ENCODE results near the gene DDX1. TPM values are rescaled to one million over a fixed set of nuclear protein-coding genes. Genes with fewer than 3 reads are reported as not detected.
"Not testable (repeated sequence)": the region's sequence is repeated elsewhere in the genome, so short reads cannot be mapped to it uniquely, and the experiment has no call there.

DDX1 gene
- total RNA-seq, 1 experiment from 2014 or later, result 53.1 TPM

DNA sequence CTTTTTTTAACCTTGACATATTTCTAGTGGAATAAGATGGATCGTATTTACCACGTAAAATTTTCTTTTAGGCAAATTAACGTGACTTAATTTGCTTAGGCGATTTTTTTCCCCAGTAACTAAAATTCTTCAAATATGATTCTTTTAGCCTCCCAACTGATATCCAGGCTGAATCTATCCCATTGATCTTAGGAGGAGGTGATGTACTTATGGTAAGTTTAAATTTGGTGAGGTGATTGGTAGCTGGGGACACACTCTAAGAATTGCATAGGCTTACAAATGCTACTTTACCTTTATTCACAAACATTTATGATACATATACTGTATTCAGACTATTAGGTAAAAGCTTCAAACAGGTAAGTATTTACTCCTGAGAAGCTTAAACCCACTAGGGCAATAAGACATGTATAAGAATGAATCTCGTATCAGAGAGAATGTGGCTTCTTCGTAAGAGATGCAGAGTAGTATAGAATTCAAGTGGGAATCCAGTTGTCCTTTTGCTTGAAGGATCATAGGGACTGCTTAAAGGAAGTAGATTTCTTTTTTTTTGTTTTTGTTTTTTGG, 3.8 kb downstream of the DDX1 start:
- no peak for DNase-seq (ENCODE audit: low spot score)

DNA sequence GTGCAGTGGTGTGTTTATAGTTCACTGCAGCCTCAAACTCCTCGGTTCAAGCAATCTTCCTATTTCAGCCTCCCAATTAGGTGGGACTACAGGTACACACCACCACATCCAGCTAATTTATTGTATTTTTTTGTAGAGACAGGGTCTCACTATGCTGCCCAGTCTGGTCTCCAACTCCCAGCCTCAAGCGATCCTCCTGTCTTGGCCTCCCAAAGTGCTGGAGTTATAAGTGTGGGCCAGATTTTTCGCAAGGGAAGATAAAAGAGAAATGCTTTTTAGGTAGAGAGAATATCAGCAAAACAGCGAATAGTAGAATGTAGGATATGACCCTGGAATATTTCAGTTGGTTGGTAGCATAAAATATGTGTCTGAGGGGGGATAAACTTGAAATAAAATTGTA, 4.3 kb downstream of the DDX1 start:
- no peak for DNase-seq (ENCODE audit: low spot score)

DNA sequence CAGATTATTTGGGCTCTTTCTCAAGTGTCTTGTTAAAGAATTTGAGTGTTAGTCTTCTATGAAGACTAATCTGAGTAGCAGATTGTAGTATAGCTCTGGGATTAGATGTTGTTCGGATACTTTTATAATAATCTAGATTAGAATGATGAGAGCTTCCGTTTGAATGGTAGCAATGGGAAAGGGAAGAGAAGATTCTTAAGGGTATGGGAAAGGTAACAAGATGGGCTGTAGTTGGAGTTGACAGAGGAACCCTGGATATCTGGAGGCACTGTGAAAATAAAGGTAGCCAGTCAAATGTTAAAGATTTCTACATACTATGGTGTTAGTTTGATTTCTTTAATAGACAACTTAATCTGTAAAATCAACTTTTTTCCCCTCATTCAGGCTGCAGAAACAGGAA, 4.7 kb downstream of the DDX1 start:
- DNase-seq (ENCODE audit: low spot score), result no peak

DNA sequence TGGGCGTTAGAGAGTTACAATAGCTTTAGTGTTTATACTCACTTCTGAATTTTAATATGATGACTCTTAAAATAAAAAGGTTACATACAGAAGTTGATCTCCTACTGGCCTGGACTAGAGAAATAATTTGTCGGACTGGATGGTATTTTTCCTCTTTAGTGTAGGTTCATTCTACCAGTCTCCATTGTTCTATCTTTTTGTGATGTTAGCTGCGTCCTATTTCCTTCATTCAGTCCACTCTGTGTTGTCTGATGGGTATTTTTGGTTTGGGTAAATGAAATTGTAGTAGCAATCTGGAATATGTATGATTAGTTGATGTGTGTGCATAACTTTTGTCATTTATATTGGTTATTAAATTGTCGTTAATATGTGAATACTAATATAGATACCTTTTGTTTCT, 5.3 kb downstream of the DDX1 start:
- DNase-seq (ENCODE audit: low spot score), result no peak

DNA sequence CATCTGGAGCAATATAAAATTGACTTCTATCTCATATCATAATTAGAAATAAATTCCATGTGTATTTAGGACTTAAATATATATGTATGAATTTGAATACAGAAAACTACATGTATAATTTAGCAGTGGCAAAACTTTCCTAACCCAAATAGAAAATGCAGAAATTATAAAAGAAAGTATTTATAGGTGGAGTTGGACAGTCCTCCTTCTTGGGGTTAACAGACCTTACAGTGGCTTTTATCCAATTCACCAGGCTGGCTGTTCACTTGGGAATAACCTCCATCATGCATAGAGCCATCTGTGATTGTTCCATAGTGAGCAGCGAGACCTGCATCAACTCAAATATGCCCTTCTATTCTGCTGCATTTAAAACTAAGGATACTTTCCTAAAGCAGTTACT, 8.3 kb downstream of the DDX1 start:
- no peak for DNase-seq (ENCODE audit: low spot score)

DNA sequence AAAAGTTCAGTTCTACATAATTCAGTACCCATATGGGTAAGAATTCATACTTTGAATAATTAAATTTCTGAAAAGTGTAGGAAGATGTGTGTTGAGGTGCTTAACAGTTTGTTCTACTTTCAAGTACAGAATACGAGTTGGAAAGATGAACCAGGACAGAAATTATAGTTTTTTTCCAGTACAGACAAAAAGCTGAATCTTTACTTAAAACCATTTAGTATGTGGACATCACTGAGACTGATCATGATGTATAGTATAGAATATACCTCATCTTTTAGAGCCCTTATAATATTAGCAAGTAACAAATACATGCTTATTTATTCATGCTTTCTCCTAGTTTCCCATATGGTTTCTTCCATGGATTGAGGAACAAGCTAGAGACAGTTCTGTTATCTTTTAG, 10.0 kb downstream of the DDX1 start:
- DNase-seq (ENCODE audit: low spot score), result no peak

DNA sequence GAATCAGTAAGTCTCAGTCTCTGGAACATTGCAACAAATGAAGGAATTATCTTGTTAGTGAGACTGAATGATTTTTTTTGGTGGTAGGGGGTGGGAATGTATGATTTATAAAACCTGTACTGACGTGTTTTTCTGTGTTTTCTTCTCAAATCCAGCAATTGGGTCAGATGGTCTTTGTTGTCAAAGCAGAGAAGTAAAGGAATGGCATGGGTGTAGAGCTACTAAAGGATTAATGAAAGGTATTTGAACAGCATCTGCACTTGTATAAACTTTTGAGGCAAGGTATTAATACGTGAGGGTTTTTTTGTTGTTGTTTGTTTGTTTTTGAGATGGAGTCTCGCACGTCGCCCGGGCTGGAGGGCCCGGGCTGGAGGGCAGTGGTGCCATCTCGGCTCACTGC, 10.7 kb downstream of the DDX1 start:
- DNase-seq (ENCODE audit: low spot score), result no peak

DNA sequence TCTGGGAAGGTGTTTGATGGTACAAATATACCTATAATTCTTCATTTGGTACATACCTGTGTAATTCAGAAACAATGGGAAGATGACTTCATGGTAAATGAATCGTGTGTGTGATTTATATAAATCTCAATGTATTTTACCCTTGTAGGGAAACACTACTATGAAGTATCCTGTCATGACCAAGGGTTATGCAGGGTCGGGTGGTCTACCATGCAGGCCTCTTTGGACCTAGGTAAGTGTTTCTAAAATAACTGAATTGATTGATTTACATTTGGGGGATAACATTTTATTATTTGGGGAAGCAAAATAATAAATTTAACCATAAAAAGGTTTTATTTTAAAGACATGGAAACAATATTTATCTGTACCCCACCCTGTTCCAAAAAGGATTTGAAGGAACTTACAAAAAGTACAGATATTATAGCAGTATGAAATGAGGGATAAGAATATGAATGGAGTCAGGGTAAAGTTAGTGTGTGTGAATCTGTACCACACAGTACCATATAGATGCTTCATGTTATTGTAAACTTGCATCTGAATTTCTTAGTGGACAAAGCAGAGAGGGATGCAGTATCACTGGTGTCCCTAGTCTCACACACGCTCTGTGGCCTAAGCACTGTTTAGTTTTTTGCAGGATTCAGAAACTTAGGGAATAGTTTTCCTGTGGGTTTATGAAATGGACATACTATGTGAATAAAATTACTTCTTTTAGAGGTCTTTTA, 11.5 kb downstream of the DDX1 start:
- no peak for DNase-seq (ENCODE audit: low spot score)

DNA sequence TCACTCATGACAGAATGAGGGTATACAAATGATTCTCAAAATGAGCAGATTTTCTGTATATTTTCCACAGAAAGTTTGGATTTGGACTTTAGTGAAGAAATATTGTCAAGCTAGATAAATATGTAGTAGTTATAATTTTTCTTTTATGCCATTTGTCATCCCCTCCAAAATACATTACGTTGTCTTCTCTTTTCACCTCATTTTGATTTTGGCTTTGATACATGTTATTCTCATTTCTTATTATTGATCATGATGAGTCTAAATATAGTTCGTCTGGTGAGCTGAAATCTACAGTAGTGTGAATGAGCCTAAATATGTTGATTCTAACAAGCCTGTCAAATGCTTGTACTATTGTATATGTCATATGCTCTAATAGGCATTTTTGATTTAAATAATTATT, 12.3 kb downstream of the DDX1 start:
- DNase-seq (ENCODE audit: low spot score), result no peak

DNA sequence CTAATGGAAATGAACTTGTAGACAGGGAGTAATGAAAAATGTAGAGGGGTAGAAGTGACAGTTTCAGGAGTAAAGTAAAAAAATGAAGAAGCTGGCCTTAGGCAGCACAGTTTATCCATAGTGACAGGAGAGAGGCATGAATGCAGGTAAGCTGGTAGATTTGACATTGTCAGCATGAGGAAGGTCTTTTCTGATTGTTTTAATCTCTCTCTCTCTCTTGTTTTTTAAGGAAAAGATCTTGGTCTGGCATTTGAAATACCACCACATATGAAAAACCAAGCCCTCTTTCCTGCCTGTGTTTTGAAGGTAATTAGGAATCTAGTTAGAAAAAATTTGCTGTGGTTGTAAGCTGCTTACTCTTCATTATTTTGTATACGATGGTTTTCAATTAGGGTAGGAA, 14.1 kb downstream of the DDX1 start:
- DNase-seq (ENCODE audit: low spot score), result no peak

DNA sequence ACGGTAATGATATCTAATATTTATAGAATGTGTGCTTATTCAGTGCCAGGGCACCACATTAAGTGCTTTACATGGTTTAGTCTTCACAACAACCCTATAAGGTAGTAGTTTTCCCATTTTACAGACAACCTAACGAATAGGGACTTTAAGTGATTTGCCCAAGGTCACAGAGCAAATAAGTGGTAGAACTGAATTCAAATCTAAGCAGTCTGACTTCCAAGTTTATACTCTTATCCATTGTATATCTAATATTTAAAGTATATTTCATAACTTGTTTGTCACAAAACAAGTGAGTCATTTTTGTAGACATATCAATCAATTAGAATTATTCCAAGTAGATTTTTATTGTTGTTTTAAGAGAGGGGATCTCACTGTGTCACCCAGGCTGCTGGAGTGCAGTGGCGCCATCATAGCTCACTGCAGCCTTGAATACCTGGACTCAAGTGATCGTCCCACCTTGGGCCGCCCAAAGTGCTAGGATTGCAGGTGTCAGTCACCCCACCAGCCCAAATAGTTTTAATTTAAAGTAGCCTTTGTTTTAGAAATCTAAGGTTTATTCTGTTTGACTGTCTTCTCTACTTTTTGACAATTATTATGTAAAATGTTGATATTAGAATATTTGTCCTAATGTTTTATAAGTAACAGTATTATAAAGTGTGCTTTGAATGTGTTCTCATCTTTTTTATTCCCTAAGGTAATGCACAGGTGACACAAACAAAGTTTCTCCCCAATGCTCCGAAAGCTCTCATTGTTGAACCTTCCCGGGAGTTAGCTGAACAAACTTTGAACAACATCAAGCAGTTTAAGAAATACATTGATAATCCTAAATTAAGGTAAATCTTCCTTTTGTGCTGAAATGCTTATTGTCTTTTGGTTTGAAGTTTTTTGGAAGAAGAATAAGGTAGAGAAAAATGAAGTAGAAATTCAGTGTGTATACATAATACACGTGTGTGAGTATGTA, 15.1 kb downstream of the DDX1 start:
- DNase-seq (ENCODE audit: low spot score), result no peak

DNA sequence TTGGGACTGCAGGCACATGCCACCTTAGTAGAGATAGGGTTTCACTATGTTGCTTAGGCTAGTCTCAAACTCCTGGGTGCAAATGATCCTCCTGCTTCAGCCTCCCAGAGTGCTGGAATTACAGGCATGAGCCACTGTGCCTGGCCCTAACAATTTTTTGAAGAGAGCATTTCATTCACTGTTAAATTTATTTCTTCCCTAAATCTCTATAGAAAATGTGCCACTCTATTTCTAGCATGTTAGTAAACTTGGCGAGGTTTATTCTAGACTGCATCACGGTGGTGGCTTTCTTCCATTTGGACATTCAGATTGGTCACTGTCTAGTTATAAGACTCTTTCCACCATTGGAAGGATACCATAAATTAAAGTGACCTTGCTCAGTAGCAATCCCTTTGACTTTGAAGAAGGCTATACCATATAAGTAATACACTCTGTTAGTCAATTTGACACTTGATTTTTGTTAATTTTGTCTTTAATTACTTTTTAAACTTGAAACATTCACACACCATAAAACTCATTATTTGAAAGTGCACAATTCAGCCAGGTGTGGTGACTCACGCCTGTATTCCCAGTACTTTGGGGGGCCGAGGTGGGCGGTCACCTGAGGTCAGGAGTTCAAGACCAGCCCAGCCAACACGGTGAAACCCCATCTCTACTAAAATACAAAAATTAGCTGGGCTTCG, 16.2 kb downstream of the DDX1 start:
- DNase-seq (ENCODE audit: low spot score), result no peak

DNA sequence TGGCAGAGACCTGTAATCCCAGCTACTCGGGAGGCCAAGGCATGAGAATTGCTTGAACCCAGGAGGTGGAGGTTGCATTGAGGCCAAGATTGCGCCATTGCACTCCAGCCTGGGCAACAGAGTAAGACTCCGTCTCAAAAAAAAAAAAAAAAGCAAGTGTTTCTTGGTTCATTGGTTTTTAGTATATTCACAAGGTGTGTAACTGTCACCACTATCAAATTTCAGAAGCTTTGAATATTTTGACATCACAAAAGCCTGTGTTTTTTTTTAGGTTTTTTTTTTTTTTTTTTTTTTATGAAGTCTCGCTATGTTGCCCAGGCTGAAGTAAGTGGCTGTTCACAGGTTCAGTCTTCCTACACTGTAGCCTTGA, 16.7 kb downstream of the DDX1 start:
- no peak for DNase-seq (ENCODE audit: low spot score)

DNA sequence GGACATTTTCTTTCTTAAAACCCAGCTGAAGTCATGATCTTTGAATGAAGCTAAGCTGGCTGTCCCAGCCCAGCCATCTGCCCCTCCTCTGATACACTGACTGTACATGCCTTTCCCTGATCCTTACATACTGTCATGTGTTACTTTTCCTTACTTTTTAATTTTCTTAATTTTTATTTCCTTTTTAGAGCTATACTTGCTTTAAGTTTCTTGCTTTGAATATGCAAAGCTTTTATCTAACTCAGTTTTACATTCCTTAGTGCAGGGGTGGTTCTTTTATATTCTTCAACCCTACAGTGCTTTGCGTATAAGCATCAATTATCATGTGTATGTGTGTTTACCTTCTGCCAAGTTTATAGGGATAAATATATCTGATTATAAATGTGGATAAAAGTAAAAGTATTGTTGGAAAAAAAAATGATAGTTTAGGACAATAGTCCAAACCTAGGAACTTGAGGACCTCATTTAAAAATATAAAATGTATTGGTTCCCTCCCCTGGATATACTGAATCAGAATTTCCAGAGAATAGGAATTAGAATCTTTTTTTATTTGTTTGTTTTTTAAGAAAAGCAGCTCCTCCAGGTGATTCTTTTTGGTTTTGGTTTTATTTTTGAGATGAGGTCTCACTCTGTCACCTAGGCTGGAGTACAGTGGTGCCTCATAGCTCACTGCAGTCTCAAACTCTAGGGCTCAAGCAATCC, 17.8 kb downstream of the DDX1 start:
- DNase-seq (ENCODE audit: low spot score), result no peak

DNA sequence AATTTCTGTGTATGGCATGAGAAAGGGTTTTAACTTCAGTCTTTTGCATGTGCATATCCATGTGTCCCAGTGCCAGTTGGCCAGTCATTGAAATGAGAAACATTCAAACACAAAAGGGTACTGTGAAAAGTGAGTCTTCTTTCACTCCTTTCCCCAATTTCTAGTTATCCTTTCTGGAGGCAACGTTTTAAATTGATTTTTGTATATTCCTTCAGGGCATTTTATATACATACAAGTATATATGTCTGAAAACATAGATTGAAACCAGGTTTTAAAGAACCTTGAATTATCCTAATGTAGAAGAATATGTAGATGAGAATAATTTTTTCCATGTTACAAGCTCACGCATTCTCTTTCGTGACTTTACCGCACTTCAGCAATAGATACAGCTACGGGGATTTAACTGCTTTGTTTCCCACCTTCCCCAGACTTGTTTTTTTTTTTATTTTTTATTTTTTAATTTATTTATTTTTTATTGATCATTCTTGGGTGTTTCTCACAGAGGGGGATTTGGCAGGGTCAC, 18.8 kb downstream of the DDX1 start:
- DNase-seq (ENCODE audit: low spot score), result no peak

DNA sequence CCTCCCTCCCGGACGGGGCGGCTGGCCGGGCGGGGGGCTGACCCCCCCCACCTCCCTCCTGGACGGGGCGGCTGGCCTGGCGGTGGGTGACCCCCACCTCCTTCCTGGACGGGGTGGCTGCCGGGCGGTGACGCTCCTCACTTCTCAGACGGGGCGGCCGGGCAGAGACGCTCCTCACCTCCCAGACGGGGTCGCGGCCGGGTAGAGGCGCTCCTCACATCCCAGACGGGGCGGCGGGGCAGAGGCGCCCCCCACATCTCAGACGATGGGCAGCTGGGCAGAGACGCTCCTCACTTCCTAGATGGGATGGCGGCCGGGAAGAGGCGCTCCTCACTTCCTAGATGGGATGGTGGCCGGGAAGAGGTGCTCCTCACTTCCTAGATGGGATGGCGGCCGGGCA, 20.4 kb downstream of the DDX1 start:
- not testable (repeated sequence) for DNase-seq (ENCODE audit: low spot score)

DNA sequence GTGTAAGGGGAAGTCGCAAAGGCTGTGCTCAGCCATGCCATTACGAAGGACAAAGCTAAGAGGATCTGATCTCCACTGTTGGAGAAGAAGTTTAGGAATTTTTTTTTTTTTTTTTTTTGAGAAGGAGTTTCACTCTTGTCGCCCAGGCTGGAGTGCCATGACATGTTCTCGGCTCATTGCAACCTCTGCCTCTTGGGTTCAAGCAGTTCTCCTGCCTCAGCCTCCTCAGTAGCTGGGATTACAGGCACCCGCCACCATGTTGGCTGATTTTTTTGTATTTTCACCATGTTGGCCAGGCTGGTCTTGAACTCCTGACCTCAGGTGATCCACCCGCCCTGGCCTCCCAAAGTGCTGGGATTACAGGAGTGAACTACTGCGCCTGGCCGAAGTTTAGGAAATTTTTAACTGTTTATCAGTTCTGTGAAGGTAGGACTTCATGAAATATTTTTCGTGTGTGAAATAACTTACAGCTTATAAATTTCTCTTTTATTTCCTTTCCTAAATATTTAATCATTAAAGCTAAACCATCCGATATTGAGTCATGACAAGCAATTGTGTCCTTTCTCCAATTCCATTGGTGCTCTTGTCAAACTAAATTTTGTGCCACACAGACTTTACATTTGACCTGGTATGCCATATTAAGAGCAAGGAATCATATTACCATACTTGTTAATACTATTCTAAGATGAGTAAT, 22.2 kb downstream of the DDX1 start:
- DNase-seq (ENCODE audit: low spot score), result no peak

DNA sequence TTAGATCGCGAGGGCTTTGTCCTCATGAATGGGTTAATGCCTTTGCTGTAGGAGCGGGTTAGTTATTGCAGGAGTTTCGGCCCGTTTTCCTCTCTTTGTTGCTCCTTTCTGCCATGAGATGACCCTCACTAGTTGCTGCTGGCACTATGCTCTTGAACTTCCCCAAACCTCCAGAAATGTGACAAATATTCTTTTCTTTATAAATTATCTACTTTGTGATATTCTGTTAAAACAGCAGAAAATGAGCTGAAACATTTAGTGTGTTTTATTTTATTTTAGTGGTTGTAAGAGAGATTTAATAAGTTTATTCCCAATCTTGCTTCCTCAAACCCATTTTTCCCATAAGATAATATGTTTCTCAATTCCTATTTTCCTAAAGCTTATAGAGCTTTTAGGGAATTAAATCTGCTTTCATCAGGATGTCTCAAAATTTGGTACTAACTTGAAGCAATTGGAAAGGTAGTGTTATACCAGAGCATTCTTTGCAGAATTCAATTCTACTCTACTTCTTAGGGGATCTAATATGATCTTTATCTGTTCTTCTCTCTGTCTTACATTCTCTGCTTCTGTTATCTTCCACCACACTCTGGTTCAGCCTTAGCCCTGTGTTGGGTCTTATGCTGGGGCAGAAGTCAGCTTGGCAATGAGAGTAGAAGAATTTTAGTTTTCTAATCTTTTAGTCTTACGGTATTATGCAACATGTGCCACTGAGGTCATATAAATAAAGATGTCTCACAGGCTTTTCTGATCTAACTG, 23.1 kb downstream of the DDX1 start:
- no peak for DNase-seq (ENCODE audit: low spot score)

DNA sequence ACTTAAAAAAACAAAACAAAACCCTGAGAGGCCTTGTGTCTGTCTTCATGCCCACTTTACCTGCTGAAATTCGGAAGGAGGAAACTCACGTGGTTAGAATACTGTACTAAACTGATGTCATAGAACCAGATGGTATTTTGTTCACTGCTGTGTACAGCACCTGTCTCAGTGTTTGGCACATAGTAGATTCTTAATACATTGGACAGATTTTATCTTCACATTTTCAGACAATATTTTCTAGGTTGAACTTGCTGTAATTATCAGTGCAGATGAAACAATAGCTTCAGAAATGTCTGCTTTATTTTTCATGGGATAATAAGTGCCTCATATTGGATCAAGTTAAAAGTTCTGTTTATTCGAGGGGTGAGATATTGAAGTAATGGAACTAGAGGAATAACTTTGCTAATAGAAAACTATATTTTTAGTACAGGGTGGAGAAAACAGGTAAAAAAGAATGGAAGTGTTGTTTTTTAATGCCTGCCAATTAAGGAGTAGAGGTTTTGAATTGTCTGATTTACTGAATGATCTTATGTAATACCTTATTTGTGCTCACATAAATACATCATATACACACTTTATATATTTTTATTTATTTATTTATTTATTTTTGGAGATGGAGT, 23.7 kb downstream of the DDX1 start:
- no peak for DNase-seq (ENCODE audit: low spot score)

DNA sequence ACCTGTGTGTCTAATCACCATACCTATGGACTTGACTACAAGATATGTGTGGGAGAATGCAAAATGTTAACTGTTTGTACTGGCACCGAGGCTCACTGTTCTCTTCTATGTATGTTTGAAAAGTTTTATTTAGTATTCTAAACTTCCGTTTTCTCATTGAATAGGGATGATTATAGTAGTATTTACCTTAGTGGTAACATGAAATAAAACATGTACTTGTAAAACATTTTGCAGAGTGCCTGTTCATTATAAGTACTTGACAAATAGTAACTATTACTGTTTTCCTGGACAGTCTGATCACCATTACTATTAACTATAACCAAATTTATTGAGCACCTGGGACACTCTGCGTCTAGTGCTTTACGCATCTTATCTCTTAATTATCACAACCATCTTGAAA, 24.8 kb downstream of the DDX1 start:
- DNase-seq (ENCODE audit: low spot score), result no peak
